Fibroblast of mammary gland (primary cell): ENCODE data around the gene STK11IP.
"Not testable (repeated sequence)": the region's sequence is repeated elsewhere in the genome, so short reads cannot be mapped to it uniquely, and the experiment has no call there.

Source experiments
- DNase-seq: peaks from one replicate; pipeline ENCODE4 v3.0.0-alpha.2; 2010; ENCODE audit warnings: low read depth
- H3K4me3 ChIP-seq: 2 replicates; pipeline ENCODE4 v1.5.1; 2011; ENCODE audit warnings: low read depth, mild to moderate bottlenecking, low read length, moderate library complexity; ENCODE audit not compliant: control insufficient read depth
- CTCF ChIP-seq: conservative IDR thresholded peaks from 2 replicates; pipeline ENCODE4 v1.5.1; 2011; ENCODE audit warnings: low read depth, low read length, inconsistent platforms; ENCODE audit not compliant: control insufficient read depth, insufficient read depth

The STK11IP gene

DNA sequence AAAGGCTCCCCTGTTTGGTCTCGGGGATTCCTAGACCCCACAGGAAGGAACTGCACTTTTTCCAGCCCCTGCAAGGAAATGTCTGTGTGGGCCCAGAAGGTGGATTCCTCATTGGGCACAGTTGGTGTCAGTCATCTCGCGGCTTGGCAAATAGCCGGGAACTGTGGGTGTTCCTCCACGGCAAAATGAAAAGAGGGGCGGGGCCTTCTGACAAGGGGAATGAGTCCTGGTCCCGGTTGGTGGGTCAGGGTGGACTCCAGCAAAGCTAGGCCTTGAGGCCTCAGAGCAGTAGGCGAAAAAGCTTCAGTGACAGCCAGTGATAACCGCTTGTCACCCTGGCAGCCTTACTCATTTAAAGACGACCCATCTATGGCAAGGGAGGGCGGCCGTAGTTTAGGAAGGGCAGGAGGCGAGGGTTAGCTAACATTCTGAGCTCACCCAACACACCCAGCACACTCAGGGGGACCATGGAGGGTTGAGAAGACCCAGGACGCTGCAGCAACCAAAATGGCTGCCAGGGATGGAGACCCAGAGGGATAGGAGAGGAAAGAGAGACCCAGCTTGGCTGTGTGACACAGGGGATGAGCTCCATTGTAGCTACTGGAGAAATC, 46.2 kb downstream of the STK11IP start:
- no peak for TF ChIP-seq CTCF
- H3K4me3 ChIP-seq, result no peak overlapping the region
- DNase-seq, result peak; percentile 18

GRCh38 chr2:219644801-219645480, 47.3 kb downstream of the STK11IP start:
- H3K4me3 ChIP-seq, result no peak overlapping the region
- DNase-seq, result no peak
- TF ChIP-seq CTCF, result no peak

- TF ChIP-seq CTCF, result no peak
- H3K4me3 ChIP-seq, result no peak overlapping the region
Measured at GRCh38 chr2:219645631-219646527, 48.2 kb downstream of the STK11IP start.

DNA sequence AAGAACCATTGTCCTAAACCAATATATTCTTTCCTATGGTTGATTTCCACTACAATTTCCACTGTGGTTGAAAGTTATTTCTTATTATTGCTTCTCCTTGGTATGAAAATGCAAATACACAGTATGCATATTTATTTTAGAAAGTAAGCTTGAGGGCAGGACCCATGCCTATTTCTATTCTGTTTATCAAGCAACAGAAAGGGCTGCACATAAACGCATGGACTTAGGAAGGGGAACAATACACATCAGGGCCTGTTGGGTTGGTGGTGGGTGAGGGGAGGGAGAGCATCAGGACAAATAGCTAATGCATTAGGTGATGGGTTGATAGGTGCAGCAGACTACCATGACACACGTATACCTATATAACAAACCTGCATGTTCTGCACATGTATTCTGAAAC, 50.5 kb downstream of the STK11IP start:
- no peak for TF ChIP-seq CTCF
- DNase-seq, result no peak
- no peak overlapping the region for H3K4me3 ChIP-seq

More at GRCh38 chr2:219645631-219646527, 48.2 kb downstream of the STK11IP start:
- DNase-seq, result peak; percentile 87

GRCh38 chr2:219648963-219649362, 51.3 kb downstream of the STK11IP start:
- DNase-seq, result no peak
- no peak for TF ChIP-seq CTCF
- H3K4me3 ChIP-seq, result no peak overlapping the region

DNA sequence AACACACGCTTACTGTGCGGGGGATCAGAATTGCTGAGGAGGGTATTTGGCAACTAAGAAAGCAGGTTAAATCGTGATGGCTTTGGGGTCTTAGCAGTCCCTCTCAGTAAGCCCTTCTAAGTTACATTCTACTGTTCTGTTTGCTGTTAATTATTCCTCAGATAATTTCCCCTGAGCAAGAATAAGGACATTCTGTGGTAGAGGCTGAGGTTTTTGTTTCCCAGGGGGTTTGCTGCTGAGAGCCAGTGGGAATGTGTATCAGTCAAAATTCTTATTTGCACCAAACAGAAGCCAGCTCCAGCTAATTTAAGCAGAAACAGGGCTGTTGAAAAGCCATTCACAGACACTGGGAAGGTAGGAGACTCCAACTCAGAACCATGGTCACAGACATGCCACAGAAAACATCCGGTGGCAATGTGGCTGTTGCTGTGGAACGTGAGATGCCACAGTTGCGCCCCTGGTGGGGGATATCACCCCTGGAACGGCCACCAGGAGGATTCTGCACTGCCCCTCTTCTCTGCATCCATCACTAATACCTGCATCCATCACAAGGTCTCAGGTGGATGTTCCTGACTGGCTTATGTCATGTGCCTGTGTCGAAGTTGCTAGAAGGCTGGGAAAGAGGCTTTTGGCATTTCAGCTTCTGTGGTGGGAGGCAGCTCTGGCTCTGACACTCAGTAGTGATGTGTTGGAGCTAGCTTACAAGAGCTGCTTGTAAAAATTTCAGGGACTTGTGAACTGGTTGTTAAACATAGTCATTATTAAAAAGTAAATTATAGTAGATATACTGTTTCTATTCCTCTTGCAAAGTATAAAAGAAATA, 53.0 kb downstream of the STK11IP start:
- no peak for DNase-seq
- H3K4me3 ChIP-seq, result no peak overlapping the region
- no peak for TF ChIP-seq CTCF

DNA sequence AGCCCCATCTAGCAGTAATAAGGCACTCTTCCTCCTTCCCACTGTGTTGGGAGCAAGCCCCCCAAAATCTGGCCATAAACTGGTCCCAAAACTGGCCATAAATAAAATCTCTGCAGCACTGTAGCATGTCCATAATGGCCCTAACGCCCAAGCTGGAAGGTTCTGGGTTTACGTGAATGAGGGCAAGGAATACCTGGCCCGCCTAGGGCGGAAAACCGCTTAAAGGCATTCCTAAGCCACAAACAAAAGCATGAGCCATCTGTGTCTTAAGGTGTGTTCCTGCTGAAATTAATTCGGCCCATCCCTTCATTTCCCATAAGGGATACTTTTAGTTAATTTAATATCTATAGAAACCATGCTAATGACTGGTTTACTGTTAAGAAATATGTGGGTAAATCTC, 54.0 kb downstream of the STK11IP start:
- not testable (repeated sequence) for DNase-seq, H3K4me3 ChIP-seq
